HG03521 (cell line): ENCODE data around the gene LEFTY1.
"Not testable (repeated sequence)": the region's sequence is repeated elsewhere in the genome, so short reads cannot be mapped to it uniquely, and the experiment has no call there.

Experiments
- ATAC-seq: cut with Tn5 transposase; IDR thresholded peaks from one replicate; pipeline ENCODE4 v1.9.1; 2021; ENCODE audit warnings: mild to moderate bottlenecking, moderate library complexity; ENCODE audit not compliant: unreplicated experiment

Gene LEFTY1

DNA sequence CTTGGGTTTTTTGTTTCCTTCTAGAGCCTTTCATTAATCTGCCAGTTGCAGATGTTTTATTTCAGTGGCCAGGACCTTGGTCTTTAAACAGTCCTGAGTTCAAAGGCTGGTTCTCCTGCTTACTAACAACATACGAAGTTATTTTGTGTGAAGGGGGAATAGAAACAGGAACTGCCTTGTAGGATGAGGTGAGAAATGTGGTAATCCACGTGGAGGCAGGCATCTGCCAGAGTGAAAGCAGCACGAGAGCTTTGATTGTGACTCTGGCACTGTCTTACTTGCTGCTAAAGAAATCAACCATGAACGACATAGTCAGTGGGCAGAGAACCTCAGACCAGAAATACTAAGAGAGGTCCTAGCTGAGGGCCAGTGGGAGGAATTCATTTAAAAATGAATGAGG is 37.1 kb downstream of the LEFTY1 start:
- peak; percentile 64 for ATAC-seq

DNA sequence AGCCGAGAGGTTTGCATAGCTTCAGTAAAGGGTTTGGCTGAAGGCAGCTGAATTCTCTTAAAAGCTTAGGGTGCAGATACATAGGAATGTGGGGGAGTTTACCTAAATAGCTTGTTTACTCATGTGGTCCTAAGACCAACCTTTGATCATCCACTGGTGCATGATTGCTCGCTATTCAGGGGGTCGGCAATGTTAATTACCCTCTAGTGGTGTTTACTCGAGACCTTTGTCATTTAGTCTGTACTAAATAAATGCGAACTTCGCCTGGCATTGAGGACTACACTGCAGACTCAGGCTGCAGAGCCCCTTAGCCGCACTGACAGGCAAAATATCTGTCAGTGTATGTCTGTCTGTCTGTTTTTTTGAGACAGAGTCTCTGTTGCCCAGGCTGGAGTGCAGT is 38.6 kb downstream of the LEFTY1 start:
- ATAC-seq, result no peak

DNA sequence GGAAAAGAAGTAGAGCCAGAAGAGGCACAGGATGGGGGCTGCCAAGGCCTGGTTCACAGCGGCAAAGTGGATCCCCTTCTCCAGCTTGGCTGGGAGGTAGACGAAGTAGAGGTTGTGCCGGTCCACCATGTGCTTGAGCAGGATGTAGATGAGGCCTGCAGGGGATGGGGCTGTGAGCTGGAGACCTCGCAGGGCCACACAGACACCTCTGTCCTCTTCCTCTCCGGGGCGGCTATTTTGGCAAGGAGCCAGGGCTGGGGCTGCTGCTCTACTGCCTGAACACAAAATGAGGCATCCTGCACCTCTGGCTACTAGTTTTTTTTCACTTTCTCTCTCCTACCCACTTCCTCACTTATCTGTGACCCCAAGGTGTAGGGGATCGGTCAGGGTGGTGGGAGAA is 39.0 kb downstream of the LEFTY1 start:
- no peak for ATAC-seq

DNA sequence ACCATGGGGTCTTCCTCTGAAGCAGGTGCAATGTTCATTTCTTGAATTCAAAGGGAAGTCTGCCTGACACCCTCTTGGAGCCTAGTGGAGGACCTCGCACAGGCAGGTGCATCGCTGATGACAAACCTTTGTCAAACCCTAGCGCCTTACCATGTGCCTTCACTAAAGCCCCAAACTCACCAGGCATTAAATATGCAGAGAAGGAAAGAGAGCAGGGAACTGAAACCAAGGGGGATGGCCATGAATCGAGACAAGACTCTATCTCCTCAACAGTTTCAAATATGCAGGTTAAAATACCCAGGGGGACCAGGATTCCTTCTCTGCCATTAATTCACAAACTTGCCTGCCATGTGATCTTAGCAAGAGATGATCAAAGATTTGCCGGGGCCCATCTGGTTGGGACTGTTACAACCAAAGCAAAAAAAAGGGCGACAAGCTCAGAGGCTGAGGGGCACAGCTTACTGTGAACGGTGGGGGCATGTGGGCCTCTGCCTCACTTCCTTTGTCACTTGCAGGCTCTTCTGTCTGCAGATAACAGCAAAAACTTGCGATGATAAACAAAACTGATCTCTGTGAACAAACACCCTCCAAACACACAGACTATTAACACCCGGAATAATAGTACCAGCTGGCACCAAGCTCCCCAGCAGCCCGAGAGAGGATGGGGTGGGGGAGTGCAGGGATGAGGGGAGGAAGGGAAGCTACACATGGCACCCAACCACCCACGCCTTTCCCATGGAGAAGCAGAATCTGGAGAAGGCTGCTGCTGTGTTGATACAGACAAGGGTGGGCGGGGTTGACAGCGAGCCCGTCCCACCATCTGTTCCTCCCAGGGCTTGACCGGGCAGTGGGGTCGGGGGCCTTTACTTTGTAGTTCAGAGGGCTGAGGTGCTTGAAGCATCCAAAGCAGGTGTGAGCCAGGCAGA is 40.7 kb downstream of the LEFTY1 start:
- peak; percentile 45 for ATAC-seq

DNA sequence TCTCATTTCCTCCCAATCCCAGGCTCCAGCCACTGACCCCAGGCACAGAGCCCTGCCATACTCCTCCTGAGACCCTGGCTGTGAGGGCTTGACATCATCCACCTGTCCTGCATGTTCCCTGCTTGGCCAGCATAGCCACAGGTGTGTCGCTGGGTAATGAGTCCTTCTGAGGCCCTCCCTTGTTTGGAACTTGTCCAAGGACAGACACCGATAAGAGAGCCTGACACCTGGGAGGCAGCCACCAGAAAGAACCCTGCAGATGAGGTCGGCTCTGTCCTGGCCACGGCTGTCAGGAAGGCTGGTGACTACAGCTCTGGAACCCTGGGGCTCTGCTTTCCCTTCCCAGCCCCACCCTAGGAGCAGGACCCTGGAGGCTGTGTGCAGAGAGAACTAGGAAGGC is 41.3 kb downstream of the LEFTY1 start:
- no peak for ATAC-seq

DNA sequence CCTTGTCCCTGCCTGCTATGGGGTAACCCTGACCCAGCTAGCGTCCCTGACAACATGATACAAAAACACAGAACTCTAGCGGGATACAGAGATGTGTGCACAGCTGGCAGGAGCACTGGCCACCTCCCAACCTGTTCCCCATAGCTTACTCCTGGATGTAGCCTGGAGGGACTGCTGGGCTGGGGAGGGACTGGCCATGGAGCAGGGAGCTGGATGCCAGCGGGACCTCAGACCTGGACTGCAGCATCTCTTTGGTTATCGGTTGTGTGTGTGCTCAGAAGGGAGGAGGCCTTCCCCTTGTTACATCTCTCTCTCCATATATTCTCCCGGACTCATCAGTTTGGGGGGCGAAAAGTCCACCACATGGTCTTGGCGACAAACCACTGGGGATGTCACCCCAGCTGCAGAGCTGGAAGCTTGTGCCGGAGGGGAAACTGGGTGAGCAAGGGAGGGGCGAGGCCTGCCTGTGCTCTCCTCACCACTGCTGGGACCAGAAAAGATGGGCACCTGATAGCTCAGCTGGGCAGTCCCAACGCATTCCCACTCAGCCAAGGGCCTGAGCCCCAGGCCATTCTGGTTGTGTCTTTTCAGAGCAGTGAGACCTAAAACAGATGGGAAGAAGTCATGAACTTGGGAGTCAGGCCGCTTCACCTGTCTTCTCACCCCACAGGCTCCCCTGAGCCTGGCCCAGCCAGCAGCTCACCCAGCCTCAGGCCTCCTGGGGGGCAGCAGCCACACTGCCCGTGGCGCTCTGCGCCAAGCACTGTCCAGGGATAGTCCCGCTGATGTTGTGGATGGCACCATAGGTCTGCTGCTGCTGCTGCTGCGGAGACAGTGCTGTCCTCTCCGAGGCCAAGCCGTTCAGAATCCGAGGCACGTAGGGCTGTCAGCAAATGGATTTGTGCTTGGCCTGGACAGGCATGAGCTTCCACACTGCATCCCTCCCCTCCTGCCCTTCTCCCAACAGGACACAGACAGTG is 42.3 kb downstream of the LEFTY1 start:
- ATAC-seq, result no peak

DNA sequence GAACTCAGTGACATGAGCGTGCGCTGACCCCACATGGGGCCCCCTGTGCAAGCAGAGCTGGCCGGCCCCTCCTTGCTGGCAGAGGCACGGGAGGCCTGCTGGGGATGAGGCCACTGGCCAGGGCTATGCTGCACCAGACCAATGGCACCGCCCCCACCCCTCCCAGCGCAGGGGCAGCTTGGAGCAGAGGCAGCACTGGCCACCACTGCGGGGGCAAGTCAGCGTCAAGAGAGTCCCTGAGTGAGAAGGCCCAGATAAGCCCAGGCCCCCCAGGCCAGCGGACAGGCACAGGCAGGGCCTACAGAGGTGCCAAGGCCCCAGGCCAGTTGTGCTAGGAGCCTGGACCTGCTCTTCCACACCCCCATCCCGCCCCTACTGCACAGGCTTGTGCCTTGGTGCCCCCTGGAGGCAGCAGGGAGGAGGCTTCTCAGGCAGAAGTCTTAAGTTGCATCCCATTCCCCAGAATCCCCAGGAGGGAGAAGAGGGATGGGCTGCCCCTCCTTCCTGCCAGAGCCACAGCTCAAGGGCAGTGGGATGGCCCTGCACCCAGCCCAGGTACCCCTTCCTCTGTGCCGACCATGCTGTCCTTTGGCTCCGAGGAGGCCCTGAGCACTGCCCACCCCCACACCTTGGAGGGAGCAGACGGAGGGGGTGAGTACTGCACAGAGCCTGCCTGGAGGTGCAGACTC is 43.2 kb downstream of the LEFTY1 start:
- no peak for ATAC-seq

DNA sequence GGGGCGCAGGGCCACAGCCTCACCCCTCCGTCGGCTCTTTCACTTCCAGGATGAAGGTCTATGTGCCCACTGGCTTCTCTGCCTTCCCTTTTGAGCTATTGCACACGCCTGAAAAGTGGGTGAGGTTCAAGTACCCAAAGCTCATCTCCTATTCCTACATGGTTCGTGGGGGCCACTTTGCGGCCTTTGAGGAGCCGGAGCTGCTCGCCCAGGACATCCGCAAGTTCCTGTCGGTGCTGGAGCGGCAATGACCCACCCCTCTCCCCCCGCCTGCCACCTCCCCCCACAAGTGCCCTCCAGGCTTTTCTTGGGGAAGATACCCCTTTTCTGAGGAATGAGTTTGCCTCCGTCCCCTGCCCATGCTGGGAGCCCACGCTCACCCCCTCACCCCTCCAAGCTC is 43.8 kb downstream of the LEFTY1 start:
- no peak for ATAC-seq

DNA sequence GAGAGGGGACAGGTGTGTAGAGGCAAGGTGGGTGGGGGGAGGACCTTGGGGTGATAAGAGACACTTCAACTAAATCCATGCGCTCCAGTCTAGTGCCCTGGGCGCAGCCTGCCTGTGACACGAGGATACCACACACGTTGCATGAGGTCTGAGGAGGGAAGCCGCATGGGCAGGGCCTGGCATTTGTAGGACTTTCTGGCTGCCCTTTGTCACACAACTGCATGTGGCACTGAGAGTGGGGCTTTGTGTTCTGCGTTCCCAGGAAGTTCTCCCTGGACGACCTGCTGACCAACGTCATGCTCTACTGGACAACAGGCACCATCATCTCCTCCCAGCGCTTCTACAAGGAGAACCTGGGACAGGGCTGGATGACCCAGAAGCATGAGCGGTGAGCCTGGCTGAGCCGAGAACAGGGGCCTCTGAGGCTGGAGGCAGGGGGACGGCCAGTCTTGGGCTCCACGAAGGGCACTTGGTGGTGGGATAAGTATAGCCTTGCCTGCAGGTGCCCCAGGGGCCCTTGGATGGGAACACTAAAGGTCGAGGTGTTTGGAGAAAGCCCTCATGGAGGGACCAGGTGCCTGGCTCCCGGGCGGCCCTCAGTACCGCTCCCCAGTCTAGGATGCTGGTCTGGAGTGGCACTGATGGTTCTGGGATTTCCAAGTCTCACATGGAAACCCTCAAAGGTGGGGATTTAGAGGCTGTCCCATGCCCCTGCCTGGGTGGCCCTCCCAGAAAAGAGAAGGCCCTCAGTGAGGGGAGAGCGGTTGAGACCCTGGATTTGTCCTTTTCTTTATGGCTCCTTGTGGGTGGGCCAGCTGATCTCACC is 44.5 kb downstream of the LEFTY1 start:
- no peak for ATAC-seq

DNA sequence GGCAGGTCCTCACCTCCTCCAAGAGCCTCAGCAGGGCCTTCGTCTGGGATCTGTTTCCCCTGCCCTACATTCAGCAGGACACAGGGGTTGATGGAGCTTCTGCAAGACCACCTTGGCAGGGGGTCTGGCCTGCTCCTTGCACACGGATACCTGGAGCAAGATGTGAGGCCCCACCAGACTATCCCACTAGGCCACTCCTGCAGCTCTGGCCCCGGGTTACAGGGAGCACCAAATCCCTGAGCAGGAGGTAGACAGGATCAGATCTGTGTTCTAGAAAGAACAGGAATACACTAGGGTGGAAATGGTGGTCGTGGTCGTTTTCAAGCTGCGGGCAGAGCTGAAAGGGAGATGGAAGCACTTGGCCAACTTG is 45.5 kb downstream of the LEFTY1 start:
- ATAC-seq, result no peak

DNA sequence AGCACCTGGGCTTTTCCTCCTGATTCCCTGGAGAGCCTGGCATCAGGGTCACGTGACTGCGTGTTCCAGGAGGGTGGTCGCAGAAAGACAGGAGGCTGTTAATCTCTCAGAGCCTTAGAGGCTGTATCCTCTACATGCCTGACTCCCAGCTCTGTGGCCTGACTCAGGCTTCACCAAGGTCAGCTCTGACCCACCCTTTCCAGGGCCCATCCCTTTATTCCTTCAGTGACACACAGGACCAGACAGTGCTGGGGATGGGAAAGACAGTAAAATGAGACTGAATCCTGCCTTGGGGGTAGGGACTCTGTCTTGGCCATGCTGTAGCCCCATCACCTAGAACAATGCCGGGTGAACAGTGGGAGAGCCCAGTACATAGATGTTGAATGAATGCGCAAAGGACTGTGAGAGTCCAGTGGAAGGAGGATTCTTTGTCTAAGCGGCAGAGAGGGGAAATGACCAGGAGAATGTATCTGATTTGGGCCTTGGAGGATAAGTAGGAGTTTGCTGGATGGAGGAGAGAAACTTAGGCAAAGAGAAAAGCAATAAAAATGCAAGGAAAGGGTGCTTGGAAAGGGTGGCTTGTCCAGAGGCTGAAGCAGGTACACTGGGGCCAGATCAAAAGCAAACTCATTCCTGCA is 46.0 kb downstream of the LEFTY1 start:
- ATAC-seq, result no peak

DNA sequence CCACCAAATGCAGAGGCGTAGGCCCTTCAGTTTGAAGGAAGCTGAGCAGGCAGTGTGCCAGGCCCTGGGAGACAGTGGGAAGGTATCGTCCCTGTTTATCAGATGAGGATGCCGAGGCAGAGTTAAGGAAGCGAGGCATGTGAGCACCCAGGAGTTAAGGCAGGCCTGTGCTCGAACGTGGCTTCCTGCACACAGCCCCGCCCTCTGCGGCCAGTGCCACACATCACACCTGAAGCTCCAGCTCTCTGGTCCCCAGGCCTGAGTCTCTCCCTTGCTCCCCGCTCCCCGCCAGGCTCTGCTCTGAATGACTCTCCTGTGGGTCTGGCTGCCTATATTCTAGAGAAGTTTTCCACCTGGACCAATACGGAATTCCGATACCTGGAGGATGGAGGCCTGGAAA is 46.9 kb downstream of the LEFTY1 start:
- no peak for ATAC-seq

DNA sequence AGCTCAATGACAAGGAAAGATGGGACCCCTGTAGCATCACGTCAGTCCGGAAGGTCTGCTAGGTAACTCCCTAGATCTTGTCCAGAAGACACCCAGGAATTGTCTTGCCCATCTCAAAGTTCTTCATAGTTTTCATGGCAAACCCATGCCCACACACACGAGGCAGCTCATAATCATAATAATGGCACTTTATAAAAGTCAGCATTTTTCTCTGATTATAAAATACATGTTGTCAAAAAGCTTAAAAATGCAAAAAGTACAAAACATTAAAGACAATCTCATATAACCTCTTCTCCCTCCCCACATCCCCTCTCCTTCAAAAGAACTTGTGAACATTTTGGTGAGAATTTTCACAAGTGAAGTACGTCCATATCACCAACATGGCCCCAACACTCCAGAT is 48.2 kb downstream of the LEFTY1 start:
- no peak for ATAC-seq

DNA sequence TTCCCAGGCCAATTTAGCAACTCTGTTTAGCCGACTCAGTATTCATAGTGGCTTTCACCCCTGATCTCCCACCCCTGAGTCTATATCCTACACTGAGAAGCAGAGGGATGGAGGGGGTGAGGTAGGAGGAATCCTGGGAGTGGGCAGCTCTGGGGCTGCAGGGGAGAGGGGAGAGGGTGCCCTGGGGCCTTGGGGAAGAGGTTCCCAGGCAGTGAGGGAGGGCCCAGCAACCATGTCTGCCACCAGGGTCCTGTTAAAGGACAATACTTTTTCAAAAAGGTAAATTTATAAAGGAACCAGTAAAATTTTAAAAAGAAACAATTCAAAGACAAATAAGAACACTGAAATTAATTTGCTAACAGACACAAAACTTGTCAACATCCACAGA is 48.7 kb downstream of the LEFTY1 start:
- no peak for ATAC-seq

DNA sequence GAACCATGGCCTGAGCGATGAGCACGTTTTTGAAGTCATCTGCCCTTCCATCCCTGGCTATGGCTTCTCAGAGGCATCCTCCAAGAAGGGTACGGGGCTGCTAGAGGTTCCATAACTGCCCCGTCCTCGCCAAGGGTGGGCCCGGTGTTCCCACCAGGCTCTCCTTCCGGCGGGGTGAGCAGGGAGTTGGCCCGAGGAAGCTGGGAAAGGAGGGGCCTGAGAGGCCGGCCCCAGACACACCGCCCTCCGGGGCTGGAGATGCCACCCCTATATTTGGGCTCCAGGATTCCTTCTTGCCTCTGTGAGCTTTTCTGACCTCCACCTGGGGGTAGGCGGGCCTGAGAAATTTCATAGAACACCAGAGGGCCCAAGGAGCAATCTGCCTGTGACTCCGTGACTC is 50.2 kb downstream of the LEFTY1 start:
- ATAC-seq, result no peak

DNA sequence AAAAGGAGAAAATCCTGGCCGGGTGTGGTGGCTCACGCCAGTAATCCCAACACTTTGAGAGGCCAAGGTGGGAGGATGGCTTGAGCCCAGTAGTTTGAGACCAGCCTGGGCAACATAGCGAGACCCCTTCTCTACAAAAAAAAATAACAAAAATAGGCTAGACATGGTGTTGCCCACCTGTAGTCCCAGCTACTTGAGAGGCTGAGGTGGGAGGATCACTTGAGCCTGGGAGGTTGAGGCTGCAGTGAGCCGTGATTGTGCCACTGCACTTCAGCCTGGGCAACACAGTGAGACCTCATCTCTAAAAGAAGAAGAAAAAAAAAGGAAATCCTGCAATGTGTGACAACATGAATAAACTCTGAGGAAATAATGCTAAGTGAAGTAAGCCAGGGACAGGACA is 52.6 kb downstream of the LEFTY1 start:
- ATAC-seq, result not testable (repeated sequence)
